WI38 (cell line): Measurements from ENCODE around the gene NDUFAF3.

ENCODE experiments used
- H3K4me3 ChIP-seq: 2 replicates; pipeline ENCODE4 v1.5.1; 2011; ENCODE audit warnings: low read depth, mild to moderate bottlenecking, control low read depth, low read length
- CTCF ChIP-seq: IDR thresholded peaks from 2 replicates; pipeline ENCODE4 v1.5.1; 2012; ENCODE audit warnings: low read depth, mild to moderate bottlenecking, control low read depth, low read length

The NDUFAF3 gene

DNA sequence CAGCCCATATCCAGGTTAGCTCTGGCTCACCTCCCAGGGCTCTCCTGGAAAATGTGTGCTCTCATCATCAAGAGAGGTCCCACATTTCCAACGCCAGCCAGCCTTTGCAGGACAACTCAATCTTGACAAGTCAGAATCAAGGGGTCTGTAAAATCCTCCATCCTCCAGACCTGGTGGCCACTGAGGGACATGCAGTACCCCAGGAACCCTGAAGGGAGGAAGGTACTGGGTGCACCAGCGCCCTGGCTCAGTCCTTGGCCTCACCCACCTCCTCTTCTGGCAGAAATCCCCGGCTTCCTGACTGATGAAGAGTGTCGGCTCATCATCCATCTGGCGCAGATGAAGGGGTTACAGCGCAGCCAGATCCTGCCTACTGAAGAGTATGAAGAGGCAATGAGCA, 20.8 kb upstream of the NDUFAF3 start:
- TF ChIP-seq CTCF, result no peak
- H3K4me3 ChIP-seq, result no peak overlapping the region

DNA sequence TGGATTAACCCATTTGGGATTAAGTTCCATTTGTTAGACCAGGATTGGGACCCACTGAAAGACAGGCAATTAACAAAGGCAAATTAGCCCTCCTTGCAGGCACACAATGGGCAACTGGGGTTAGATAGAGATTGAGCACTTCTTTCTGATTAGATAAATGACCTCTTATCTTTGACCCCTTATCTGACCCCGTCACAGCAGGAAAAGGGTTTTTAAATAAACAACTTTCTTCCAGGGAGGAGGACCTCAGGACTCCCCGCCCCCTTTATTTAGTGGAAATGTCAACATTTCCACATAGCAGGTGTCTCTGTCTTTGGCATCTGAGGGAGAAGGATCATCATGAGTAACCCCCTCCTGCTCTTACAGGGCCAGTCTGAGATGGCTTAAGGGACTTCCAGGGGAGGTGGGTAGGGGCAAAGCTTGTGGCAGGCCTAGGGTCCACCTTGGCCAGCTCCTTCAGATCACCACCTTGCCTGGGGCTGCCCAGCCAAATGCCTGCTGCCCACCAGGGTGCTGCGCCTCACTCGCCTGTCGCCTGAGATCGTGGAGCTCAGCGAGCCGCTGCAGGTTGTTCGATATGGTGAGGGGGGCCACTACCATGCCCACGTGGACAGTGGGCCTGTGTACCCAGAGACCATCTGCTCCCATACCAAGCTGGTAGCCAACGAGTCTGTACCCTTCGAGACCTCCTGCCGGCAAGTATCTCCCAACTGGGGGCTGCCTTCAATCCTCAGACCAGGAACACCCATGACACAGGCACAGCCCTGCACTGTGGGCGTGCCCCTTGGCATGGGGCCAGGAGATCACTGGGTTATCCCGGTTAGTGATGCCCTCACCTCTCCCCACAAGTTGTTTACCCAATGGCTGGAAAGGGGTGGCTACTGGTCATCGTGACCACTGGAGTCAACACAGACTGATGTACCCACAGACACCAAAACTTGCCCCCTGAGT, 17.3 kb upstream of the NDUFAF3 start:
- no peak overlapping the region for H3K4me3 ChIP-seq
- TF ChIP-seq CTCF, result no peak

GRCh38 chr3:49005303-49005680, 16.6 kb upstream of the NDUFAF3 start:
- TF ChIP-seq CTCF, result no peak
- no peak overlapping the region for H3K4me3 ChIP-seq

GRCh38 chr3:49005998-49006397, 15.9 kb upstream of the NDUFAF3 start:
- no peak overlapping the region for H3K4me3 ChIP-seq
- no peak for TF ChIP-seq CTCF

DNA sequence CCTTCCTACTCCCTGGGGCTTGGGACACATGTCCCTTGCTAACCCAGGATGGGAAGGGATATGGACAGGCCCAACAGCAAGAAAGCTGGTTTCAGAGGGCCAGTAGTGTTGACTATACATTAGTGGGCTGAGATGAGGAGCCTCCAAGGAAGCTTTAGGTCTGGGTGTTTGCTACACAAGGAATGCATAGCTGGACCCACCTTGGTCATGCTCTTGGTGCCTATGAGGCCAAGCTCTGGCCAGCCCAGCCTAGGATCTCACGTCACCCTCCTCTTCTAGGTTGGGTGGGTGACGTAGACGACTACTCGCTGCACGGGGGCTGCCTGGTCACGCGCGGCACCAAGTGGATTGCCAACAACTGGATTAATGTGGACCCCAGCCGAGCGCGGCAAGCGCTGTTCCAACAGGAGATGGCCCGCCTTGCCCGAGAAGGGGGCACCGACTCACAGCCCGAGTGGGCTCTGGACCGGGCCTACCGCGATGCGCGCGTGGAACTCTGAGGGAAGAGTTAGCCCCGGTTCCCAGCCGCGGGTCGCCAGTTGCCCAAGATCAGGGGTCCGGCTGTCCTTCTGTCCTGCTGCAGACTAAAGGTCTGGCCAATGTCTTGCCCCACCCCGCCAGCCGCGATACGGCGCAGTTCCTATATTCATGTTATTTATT, 15.4 kb upstream of the NDUFAF3 start:
- peak overlapping the region; percentile 85 for H3K4me3 ChIP-seq
- no peak for TF ChIP-seq CTCF

DNA sequence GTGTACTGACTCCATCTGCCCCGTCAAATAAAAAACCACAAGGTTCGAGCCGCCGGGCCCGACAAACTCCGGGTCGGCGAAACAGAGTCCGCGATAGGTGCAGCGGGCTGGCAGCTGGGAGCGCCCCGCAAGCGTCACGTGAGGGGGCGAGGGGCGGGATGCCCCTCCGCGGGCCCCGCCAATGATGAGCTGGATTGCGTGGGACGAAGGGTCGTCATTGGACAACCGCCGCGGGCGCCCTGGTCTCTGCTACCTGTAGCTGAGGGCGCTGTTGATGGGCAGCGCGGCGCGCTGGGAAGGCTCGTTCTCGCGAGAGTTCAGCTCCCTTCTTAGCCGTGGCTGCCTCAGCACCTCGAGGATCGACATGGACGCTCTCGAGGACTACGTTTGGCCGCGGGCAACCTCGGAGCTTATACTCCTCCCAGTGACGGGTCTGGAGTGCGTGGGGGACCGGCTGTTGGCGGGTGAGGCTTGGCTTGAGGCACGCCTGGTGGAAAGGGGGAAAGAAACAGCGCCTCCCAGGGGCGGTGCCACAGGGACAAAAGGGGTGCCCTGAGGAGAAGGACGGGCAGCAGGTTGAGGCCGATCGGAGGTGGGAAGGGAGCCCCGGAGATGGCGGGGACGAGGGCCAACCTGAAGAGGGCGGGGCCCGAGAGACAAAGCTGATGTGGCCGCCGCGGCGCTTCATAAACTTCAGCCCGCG, 14.7 kb upstream of the NDUFAF3 start, which contains the start of gene WDR6:
Gene WDR6, plus strand, starts transcription at position 324 of the 703 bp plus-strand sequence. Its CDS starts 41 bp downstream, at position 365.
- TF ChIP-seq CTCF, result peak; percentile 19; the same call in 1 of the 2 replicates

More for the DNA sequence above, 14.7 kb upstream of the NDUFAF3 start, which contains the start of gene WDR6:
- peak within 1 kb of the TSS; percentile 85 for H3K4me3 ChIP-seq
